WI38 (cell line): Measurements from ENCODE around the gene ADIG.

ENCODE experiments used
- H3K4me3 ChIP-seq: 2 replicates; pipeline ENCODE4 v1.5.1; 2011; ENCODE audit warnings: low read depth, mild to moderate bottlenecking, control low read depth, low read length
- CTCF ChIP-seq: IDR thresholded peaks from 2 replicates; pipeline ENCODE4 v1.5.1; 2012; ENCODE audit warnings: low read depth, mild to moderate bottlenecking, control low read depth, low read length

Gene ADIG

GRCh38 chr20:38573413-38573812 lies 7.6 kb upstream of the ADIG start:
- no peak overlapping the region for H3K4me3 ChIP-seq

GRCh38 chr20:38579219-38579910 lies 1.6 kb upstream of the ADIG start:
- no peak for TF ChIP-seq CTCF
- H3K4me3 ChIP-seq = no peak overlapping the region

More at GRCh38 chr20:38573413-38573812, 7.6 kb upstream of the ADIG start:
- TF ChIP-seq CTCF = no peak

GRCh38 chr20:38579921-38580320 lies 1.1 kb upstream of the ADIG start:
- TF ChIP-seq CTCF = no peak
- no peak overlapping the region for H3K4me3 ChIP-seq

GRCh38 chr20:38581830-38582358 lies 897 bp downstream of the ADIG start:
- TF ChIP-seq CTCF = no peak
- H3K4me3 ChIP-seq = no peak overlapping the region

- no peak overlapping the region for H3K4me3 ChIP-seq
- TF ChIP-seq CTCF = no peak
Measured at GRCh38 chr20:38583306-38583705, 2.3 kb downstream of the ADIG start.

GRCh38 chr20:38584099-38584763 lies 3.2 kb downstream of the ADIG start:
- no peak overlapping the region for H3K4me3 ChIP-seq
- TF ChIP-seq CTCF = no peak
